ENCODE results near the gene OR5H1. TPM values are rescaled to one million over a fixed set of nuclear protein-coding genes. Genes with fewer than 3 reads are reported as not detected.

OR5H1 gene
- total RNA-seq, 2 experiments from 2014 or later, result not detected

Other genes with a start within 250 kb of the OR5H1 start
- gene RIOX2, start 158.3 kb upstream of the OR5H1 start, total RNA-seq, result 10 to 100 TPM; 35.0 to 35.5 TPM
- not detected for gene GABRR3, start 95.4 kb upstream of the OR5H1 start, total RNA-seq
- gene OR5AC2, start 43.5 kb upstream of the OR5H1 start, total RNA-seq, result not detected
- gene OR5H14, start 16.8 kb downstream of the OR5H1 start, total RNA-seq, result under 1 TPM in 1 of 2 experiments, not detected in 1; 0.02 TPM
- not detected for gene OR5H15, start 36.0 kb downstream of the OR5H1 start, total RNA-seq
- gene OR5H6, start 133.5 kb downstream of the OR5H1 start, total RNA-seq, result not detected
- gene OR5H2, start 151.8 kb downstream of the OR5H1 start, total RNA-seq, result not detected
- gene OR5K4, start 223.1 kb downstream of the OR5H1 start, total RNA-seq, result not detected